SK-N-MC (cell line): Measurements from ENCODE around the gene IL4.

ENCODE experiments used
- DNase-seq: peaks from one replicate; pipeline ENCODE4 v3.0.0-alpha.2; 2011; ENCODE audit warnings: low read depth, low spot score
- H3K27ac ChIP-seq: fragments of 200-600 bp; sonication (generic); 2 replicates; pipeline ENCODE4 v1.5.1; 2016; ENCODE audit warnings: mixed run types
- H3K36me3 ChIP-seq: fragments of 200-600 bp; sonication (generic); 2 replicates; pipeline ENCODE4 v1.6.1; 2017; ENCODE audit warnings: antibody characterized with exemption, low read length, mixed read lengths; ENCODE audit not compliant: insufficient read depth
- H3K4me3 ChIP-seq: fragments of 200-600 bp; sonication (generic); 2 replicates; pipeline ENCODE4 v1.5.1; 2016
- H3K9ac ChIP-seq: fragments of 200-600 bp; sonication (generic); 2 replicates; pipeline ENCODE4 v1.8.0; 2017; ENCODE audit warnings: mixed run types, mixed read lengths; ENCODE audit not compliant: insufficient read length
- H3K9me3 ChIP-seq: fragments of 200-600 bp; sonication (generic); 2 replicates; pipeline ENCODE4 v1.6.1; 2017; ENCODE audit warnings: low read depth, mild to moderate bottlenecking, antibody characterized with exemption, low read length, moderate library complexity, mixed read lengths
- EZH2 ChIP-seq: fragments of 200-600 bp; sonication (generic); IDR thresholded peaks from one replicate; pipeline ENCODE4 v1.6.1; 2017; ENCODE audit warnings: antibody characterized with exemption
- FOXP2 ChIP-seq: optimal IDR thresholded peaks from 2 replicates; pipeline ENCODE3; 2011; ENCODE audit warnings: mild to moderate bottlenecking, moderate library complexity; ENCODE audit not compliant: insufficient read depth; ENCODE audit errors: extremely low read length, control extremely low read depth
- POLR2AphosphoS5 ChIP-seq: IDR thresholded peaks from 2 replicates; pipeline ENCODE4 v1.6.1; 2012; ENCODE audit warnings: mild to moderate bottlenecking, low read depth, low read length, borderline replicate concordance

IL4 gene

GRCh38 chr5:132695956-132696355, 22.2 kb downstream of the IL4 start:
- DNase-seq = no peak
- peaks cover 12% of the 10 kb centered on the region; the same call in 1 of the 2 replicates for H3K36me3 ChIP-seq
- no peaks in the 10 kb centered on the region for H3K9me3 ChIP-seq
- TF ChIP-seq POLR2AphosphoS5 (no peak), EZH2 (no peak), FOXP2 (no peak)
- H3K27ac ChIP-seq = no peak overlapping the region
- H3K4me3 ChIP-seq = no peak overlapping the region
- H3K9ac ChIP-seq = no peak overlapping the region

- no peak overlapping the region for H3K27ac ChIP-seq
- TF ChIP-seq EZH2 = no peak
- TF ChIP-seq POLR2AphosphoS5 = no peak
- TF ChIP-seq FOXP2 = no peak
- no peaks in the 10 kb centered on the region for H3K9me3 ChIP-seq
- H3K9ac ChIP-seq = no peak overlapping the region
- DNase-seq = no peak
- peaks cover 20% of the 10 kb centered on the region for H3K36me3 ChIP-seq
- H3K4me3 ChIP-seq = no peak overlapping the region
Observed at GRCh38 chr5:132704875-132705274, 31.1 kb downstream of the IL4 start.

GRCh38 chr5:132708645-132709044, 34.9 kb downstream of the IL4 start:
- no peak overlapping the region for H3K9ac ChIP-seq
- DNase-seq = no peak
- 0 out of 2 replicates have a peak overlapping the region, but pooled peaks have one; percentile 33 for H3K27ac ChIP-seq

GRCh38 chr5:132714456-132715307, 40.9 kb downstream of the IL4 start:
- no peak overlapping the region for H3K27ac ChIP-seq
- no peak for DNase-seq
- TF ChIP-seq EZH2 (no peak), FOXP2 (no peak), POLR2AphosphoS5 (no peak)

More at GRCh38 chr5:132708645-132709044, 34.9 kb downstream of the IL4 start:
- no peak overlapping the region for H3K4me3 ChIP-seq
- no peaks in the 10 kb centered on the region for H3K36me3 ChIP-seq
- H3K9me3 ChIP-seq = no peaks in the 10 kb centered on the region
- TF ChIP-seq POLR2AphosphoS5 = no peak

GRCh38 chr5:132718544-132719312, 44.9 kb downstream of the IL4 start:
- H3K9ac ChIP-seq = no peak overlapping the region
- TF ChIP-seq EZH2 = no peak
- H3K36me3 ChIP-seq = no peaks in the 10 kb centered on the region; the same call in 1 of the 2 replicates
- DNase-seq = no peak
- no peaks in the 10 kb centered on the region for H3K9me3 ChIP-seq
- H3K27ac ChIP-seq = no peak overlapping the region
- H3K4me3 ChIP-seq = no peak overlapping the region

More at GRCh38 chr5:132714456-132715307, 40.9 kb downstream of the IL4 start:
- Histone ChIP-seq H3K4me3 (no peak overlapping the region), H3K9me3 (no peaks in the 10 kb centered on the region), H3K36me3 (no peaks in the 10 kb centered on the region; the same call in 1 of the 2 replicates), H3K9ac (no peak overlapping the region)

- no peak overlapping the region for H3K27ac ChIP-seq
- no peak overlapping the region for H3K9ac ChIP-seq
- H3K36me3 ChIP-seq = 0 out of 2 replicates have a peak, but pooled peaks cover 5% of the 10 kb centered on the region
- no peaks in the 10 kb centered on the region for H3K9me3 ChIP-seq
- DNase-seq = no peak
- no peak overlapping the region for H3K4me3 ChIP-seq
- TF ChIP-seq EZH2 (no peak), POLR2AphosphoS5 (no peak), FOXP2 (no peak)
Observed at GRCh38 chr5:132725745-132726144, 52.0 kb downstream of the IL4 start.

- no peak for DNase-seq
- H3K9ac ChIP-seq = no peak overlapping the region
- TF ChIP-seq EZH2 = no peak
- no peak for TF ChIP-seq FOXP2
- TF ChIP-seq POLR2AphosphoS5 = no peak
- H3K9me3 ChIP-seq = no peaks in the 10 kb centered on the region
- H3K36me3 ChIP-seq = 0 out of 2 replicates have a peak, but pooled peaks cover 5% of the 10 kb centered on the region
- H3K4me3 ChIP-seq = no peak overlapping the region
- no peak overlapping the region for H3K27ac ChIP-seq
Observed at GRCh38 chr5:132729896-132730295, 56.1 kb downstream of the IL4 start.
